DOHH2 (cell line): ENCODE measurements around the gene E2F6.
A peak's percentile ranks its signal among the peaks of the same experiment; 100 is the strongest.

Experiments
- CTCF ChIP-seq: fragments of 200-600 bp; sonication (generic); IDR thresholded peaks from one replicate; pipeline ENCODE4 v1.5.1; 2014; ENCODE audit warnings: antibody characterized with exemption, mild to moderate bottlenecking, low read depth, low read length; ENCODE audit not compliant: poor library complexity, severe bottlenecking
- EZH2phosphoT487 ChIP-seq: fragments of 200-600 bp; sonication (generic); IDR thresholded peaks from 2 replicates; pipeline ENCODE4 v1.6.1; 2017; ENCODE audit warnings: borderline replicate concordance, mild to moderate bottlenecking, antibody characterized with exemption, low read length, moderate library complexity, mixed read lengths

DNA sequence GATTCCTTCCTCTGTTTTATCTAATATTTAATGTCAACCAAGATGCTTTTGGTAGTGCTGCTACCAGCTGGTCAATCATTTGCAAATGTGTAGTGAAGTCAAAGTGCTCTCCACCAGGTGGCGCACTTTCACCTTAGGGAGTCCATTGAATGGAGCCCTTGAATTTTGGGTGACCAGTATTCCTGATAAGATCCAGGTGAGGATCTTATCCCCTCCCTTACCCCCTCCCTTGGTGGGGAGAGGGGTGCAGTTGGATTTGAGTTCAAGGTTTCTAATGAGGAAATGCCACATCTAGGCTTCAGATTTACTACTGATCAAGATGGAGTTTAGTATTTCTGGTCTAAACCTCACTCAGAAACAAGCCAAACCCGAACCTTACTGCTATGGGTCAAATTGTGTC is 12.0 kb upstream of the E2F6 start:
- peak; percentile 96 for TF ChIP-seq CTCF
- no peak for TF ChIP-seq EZH2phosphoT487
